GM21381 (cell line): ENCODE measurements around the gene APBB2.

ENCODE experiments used
- ATAC-seq: cut with Tn5 transposase; IDR thresholded peaks from one replicate; pipeline ENCODE4 v1.9.1; 2021; ENCODE audit warnings: mild to moderate bottlenecking, moderate library complexity; ENCODE audit not compliant: unreplicated experiment

APBB2 gene

DNA sequence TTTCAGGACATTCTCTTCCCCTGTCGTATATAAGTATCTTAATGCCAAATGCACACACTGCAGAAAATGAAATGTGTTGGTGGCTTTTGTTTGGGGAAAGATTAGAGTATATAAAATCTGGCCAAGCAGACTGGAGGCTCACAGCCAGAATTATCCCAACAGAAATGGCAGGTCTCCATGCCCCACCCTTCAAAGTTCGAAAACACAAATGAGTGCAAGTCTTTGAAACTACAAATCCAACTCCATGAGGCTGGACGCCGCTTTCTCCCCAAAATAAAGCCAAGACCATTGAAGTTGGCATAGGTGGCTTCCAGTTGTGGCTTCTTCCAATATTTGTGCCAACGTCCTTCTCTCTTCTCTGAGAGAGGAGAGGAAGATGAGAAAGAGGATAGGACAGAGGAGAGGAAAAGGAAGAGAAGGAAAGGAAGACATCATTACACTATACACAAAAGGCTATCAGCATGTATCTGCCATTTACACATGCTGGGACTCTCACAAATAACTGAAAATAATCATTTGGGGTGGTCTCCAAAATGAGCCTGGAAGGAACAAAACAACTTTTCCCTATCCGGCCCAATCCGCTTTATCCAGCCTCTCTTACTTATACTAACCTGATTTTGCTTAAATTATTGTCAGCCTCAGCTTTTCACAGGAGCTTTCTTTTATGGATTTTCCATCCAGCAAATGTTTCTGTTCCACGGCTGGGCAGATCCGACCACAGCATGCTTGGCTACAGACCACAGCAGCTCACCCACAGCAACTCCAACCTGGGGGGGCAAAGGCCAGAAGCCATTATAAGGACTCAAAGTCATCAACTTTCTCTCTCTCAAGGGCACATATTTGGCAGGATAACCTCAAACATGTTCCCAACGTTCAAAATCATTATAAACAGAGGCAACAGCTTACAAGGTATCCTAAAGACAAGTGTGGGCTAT, 71.7 kb downstream of the APBB2 start:
- no peak for ATAC-seq

DNA sequence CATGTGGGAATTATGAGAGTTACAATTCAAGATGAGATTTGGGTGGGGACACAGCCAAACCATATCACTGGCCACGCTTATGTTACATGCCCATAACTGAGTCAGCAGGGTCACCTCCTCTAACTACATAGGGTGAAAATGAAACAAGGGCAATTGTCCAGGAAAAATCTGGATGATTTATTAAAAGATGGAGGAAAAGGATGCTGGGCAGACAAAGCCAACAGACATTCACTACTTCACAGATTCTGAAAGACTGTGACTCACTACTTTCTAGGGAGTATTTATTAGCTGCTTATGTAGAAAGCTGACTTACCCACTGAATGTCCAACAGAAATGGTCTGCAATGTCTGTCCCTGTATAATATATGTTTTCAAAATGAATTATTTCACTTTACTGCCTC, 72.4 kb downstream of the APBB2 start:
- no peak for ATAC-seq

GRCh38 chr4:41140410-41140809, 73.9 kb downstream of the APBB2 start:
- ATAC-seq = no peak

DNA sequence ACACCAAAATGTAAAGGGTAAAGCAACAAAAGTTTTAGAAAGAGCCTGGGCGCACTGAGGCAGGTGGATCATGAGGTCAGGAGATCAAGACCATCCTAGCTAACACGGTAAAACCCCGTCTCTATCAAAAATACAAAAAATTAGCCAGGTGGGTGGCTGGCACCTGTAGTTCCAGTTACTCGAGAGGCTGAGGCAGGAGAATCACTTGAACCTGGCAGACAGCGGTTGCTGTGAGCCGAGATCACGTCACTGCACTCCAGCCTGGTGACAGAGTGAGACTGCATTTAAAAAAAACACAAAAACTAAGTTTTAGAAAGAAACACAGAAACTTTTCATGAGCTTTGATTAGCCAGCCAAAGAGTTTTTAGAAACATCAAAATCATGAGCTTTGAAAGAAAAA, 76.5 kb downstream of the APBB2 start:
- ATAC-seq = no peak

GRCh38 chr4:41136456-41136855, 77.9 kb downstream of the APBB2 start:
- no peak for ATAC-seq

GRCh38 chr4:41135801-41136200, 78.5 kb downstream of the APBB2 start:
- ATAC-seq = no peak

DNA sequence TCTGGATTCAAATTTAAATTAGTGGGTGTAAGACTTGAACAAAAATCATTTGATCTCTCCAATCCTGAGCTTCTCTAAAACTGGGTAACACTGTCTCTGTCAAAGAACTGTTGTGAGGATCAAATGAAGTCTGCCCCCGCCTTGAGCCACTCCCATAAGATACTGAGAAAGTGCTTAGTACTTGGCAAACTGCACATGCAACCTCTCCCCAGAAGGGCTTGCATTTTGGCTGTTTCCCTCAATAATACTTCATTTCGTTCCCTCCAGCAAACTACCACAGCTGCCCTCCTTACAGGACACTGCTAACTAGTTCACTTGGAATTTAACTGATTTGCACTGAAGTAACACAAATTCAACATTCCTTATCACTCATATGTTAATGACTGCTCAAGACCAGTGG, 79.8 kb downstream of the APBB2 start:
- ATAC-seq = no peak

- no peak for ATAC-seq
These were observed 80.8 kb downstream of the APBB2 start for GRCh38 chr4:41133454-41134018.

DNA sequence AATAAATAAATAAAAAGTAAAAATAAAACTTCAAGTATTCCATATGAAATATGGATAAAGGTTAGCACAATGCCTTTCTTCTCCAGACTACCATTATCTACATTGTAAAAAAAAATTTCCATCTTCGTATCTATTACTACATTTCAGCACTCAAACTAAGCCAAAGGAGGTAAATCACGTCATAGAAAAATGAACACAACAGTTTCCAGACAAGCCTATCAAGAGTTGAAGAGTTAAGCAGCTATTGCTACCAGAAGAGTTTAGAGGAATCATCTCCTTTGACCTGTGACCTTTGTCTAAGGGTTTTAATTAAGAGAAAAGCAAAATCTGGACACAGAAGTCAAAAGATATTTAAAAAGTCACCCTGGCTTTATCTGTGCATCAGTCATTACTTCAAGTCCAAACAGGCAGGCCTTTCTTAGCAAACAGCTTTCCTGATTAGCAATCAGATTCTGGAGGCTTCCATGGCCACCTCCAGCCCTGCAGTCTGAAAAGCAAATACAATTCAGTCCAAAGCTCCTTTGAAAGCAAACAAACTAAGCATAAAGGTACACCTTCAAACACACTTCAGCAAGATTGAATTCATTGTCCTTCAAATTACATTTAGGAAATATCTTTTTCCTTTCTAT, 82.2 kb downstream of the APBB2 start:
- no peak for ATAC-seq

GRCh38 chr4:41129936-41130440, 84.4 kb downstream of the APBB2 start:
- no peak for ATAC-seq

DNA sequence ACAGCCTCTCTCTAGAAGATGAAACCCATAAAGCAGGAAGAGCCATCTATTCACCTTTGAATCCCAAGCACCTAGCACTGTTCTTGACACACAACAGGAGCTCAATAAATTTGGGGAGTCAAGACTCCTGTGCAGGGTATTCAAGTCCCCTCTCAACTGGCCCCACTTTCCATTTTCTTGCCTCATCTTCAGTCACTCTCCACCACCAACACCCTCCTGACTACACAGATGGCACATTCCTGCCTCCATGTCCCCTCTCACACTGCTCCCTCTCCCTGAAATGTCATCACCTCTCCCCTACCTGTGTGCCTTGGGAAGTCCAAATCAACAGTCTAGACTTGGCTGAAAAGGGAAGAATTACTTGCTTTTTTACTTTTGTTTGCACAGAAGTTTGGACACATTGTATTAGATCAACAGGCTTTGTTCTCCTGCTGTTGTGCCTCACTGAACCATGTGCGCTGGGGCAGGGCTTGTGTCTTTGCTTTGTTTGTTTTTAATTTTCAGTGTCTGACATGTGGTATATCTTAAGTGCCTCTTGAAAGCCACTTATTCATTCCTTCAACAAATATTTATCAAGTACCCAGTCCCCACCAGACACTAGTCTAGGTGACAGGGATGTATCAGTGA, 85.1 kb downstream of the APBB2 start:
- no peak for ATAC-seq

DNA sequence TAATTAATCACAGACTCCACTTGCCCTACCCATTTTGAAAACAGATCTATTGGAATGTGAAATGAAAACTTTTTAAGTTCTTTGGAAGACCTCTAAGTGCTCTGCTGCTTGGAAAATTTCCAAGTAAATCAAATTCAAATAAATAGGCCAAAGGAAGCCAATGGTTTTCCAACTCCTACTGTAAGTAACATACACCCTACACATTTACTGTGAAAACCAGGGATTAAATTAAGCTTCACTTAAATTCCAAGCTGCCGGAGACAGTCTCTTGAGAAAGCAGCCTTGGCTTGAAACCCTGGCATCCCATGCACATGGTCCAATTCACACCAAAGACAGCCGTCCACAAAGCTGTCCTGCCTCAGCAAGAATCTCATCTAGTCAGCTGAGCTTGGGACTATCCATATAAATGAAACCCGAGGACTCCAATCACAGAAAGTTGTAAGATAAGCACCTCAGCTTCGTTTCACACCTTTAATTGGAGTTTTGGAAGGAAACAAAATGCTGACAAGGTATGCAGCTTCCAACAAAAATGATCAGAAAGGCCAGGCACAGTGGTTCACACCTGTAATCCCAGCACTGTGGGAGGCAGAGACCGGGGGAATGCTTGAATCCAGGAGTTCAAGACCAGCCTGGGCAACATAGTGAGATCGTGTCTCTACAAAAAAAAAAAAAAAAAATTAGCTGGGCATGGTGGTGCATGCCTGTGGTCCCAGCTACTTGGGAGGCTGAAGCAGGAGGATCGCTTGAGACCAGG, 88.6 kb downstream of the APBB2 start:
- no peak for ATAC-seq

- no peak for ATAC-seq
These were observed 89.3 kb downstream of the APBB2 start for GRCh38 chr4:41124916-41125548.

GRCh38 chr4:41122775-41123174, 91.6 kb downstream of the APBB2 start:
- ATAC-seq = no peak

DNA sequence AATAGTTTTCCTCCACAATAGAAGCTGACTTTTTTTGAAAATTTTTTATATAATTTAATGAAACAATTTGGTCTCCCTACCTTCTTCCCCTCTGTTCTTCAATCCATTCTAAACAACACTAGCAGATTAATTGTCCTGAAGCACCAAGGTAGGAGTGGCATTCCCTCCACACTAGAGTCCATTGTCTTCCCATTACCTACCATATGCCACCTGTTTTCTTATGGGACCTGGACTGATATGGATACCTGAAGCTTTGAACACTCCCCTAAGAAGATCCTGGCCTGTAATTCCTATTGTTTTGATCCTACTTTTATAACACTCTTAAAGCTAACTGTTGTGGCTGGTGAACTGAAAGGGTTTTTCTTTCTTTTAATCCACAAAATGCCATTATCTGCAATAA, 92.0 kb downstream of the APBB2 start:
- no peak for ATAC-seq

DNA sequence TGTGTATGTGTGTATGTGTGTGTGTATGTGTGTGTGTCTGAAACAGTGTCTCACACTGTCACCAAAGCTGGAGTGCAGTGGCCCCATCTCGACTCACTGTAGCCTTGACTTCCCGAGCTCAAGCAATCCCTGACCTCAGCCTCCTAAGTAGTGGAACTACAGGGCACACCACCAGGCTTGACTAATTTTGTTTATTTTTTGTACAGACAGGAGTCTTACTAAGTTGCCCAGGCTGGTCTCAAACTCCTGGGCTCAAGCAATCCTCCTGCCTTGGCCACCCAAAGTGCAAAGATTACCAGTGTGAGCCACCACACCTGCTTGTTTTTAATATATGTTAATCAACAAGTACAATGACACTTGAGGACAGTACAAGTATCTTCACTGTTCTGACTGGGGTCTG, 92.4 kb downstream of the APBB2 start:
- no peak for ATAC-seq

DNA sequence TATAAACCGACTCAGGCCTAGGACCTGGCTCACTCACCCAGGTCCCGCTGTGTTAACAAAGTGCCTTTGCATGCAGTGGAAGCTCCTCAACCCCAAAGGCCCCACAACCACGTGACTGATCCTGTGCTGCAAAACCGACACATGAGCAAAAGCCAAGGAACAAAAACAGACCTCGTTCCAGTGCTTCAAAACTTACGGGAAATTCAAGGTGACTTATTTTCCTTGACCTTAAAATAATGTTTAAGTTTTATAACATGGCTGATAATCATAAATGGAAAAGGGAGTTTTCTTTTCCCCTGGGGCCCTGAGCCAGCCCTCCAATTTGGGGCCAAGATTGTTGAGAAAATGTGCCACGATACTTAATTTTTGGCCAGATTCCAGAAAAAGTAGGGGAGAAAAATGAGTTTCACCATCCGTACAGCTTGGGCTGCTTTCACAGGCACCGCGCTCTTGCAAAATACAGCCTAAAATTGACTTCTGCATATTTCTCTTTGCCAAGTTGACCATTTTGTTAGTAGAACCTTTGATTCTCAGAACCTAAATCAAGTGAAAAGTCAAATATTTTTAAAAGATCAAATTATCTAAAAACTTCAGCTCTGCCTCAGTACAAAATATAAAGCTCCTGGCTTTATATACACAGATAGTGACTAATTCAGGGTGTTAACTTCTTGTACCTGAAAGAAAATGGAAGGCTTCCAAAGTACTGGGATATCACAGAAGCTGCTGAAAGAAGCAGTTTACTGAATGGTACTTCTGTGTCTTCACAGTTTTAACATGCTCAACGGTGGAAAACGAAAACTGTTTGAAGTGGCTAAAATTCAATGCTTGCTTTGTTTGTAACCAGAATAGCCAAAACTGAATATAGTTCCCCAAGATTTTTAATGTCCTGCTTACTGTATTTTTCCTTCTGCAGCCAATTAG, 93.8 kb downstream of the APBB2 start:
- ATAC-seq = no peak

GRCh38 chr4:41119867-41120295, 94.5 kb downstream of the APBB2 start:
- ATAC-seq = no peak

GRCh38 chr4:41111791-41112190, 102.6 kb downstream of the APBB2 start:
- no peak for ATAC-seq
